HepG2 (cell line): ENCODE data around the gene SLC39A3. TPM values are rescaled to one million over a fixed set of nuclear protein-coding genes. Genes with fewer than 3 reads are reported as not detected.

ENCODE experiments used
- CAMTA2 ChIP-seq: sonication (generic); formaldehyde crosslinking; IDR thresholded peaks from 2 replicates; pipeline ENCODE4 v1.4.0; 2020; ENCODE audit warnings: mild to moderate bottlenecking, missing genetic modification reagents, borderline replicate concordance
- CHCHD3 ChIP-seq: sonication (generic); formaldehyde crosslinking; IDR thresholded peaks from 2 replicates; pipeline ENCODE4 v1.8.0; 2022; ENCODE audit warnings: mild to moderate bottlenecking, missing genetic modification reagents, moderate library complexity
- E2F1 ChIP-seq: sonication (generic); formaldehyde crosslinking; IDR thresholded peaks from 2 replicates; pipeline ENCODE4 v1.5.0; 2020; ENCODE audit warnings: missing genetic modification reagents
- E2F2 ChIP-seq: sonication (generic); formaldehyde crosslinking; IDR thresholded peaks from 2 replicates; pipeline ENCODE4 v1.4.0; 2020; ENCODE audit warnings: missing genetic modification reagents, borderline replicate concordance
- ELF1 ChIP-seq: sonication (generic); formaldehyde crosslinking; IDR thresholded peaks from 2 replicates; pipeline ENCODE4 v1.4.0; 2020; ENCODE audit warnings: missing genetic modification reagents
- HDAC6 ChIP-seq: fragments of 200-600 bp; sonication (generic); IDR thresholded peaks from 2 replicates; pipeline ENCODE4 v1.7.0; 2017; ENCODE audit warnings: mild to moderate bottlenecking, antibody characterized with exemption, low read length, low read depth
- HMG20A ChIP-seq: IDR thresholded peaks from 2 replicates; pipeline ENCODE4 v1.6.1; 2016; ENCODE audit warnings: borderline replicate concordance
- MAFK ChIP-seq, 2 experiments: IDR thresholded peaks in 1 of 2; conservative IDR thresholded peaks in 1 of 2; 2 replicates each; pipeline ENCODE4 v1.6.1; 2011; ENCODE audit warnings: improper control_type of control experiment in 2 of 2, low read length in 2 of 2
- MEIS2 ChIP-seq: sonication (generic); formaldehyde crosslinking; IDR thresholded peaks from 2 replicates; pipeline ENCODE4 v1.9.0; 2021; ENCODE audit warnings: mild to moderate bottlenecking, missing genetic modification reagents
- MTERF4 ChIP-seq: sonication (generic); formaldehyde crosslinking; IDR thresholded peaks from 2 replicates; pipeline ENCODE4 v1.8.0; 2023; ENCODE audit warnings: mild to moderate bottlenecking, missing genetic modification reagents
- NONO ChIP-seq, 2 experiments: fragments of 450-650 bp in 1 of 2; sonication (generic) in 1 of 2; formaldehyde crosslinking in 1 of 2; IDR thresholded peaks in 1 of 2; conservative IDR thresholded peaks in 1 of 2; 2 replicates each; pipeline versions ENCODE4 v1.6.1 to v1.8.0; 2017 to 2022; ENCODE audit warnings: mild to moderate bottlenecking in 1 of 2, missing genetic modification reagents in 1 of 2, moderate library complexity in 1 of 2
- PBX2 ChIP-seq: IDR thresholded peaks from 2 replicates; pipeline ENCODE4 v1.6.1; 2016; ENCODE audit warnings: control low read depth
- RARA ChIP-seq: IDR thresholded peaks from 2 replicates; pipeline ENCODE4 v1.6.1; 2016; ENCODE audit warnings: missing genetic modification reagents, missing compliant biosample characterization
- RFXAP ChIP-seq: sonication (generic); formaldehyde crosslinking; IDR thresholded peaks from 2 replicates; pipeline ENCODE4 v1.4.0; 2020; ENCODE audit warnings: missing genetic modification reagents, borderline replicate concordance
- RORA ChIP-seq: sonication (generic); formaldehyde crosslinking; IDR thresholded peaks from 2 replicates; pipeline ENCODE4 v1.5.0; 2020; ENCODE audit warnings: mild to moderate bottlenecking, missing genetic modification reagents, moderate library complexity
- SCMH1 ChIP-seq: sonication (generic); formaldehyde crosslinking; IDR thresholded peaks from 2 replicates; pipeline ENCODE4 v1.9.0; 2021; ENCODE audit warnings: missing genetic modification reagents, mild to moderate bottlenecking, borderline replicate concordance
- XRCC5 ChIP-seq: fragments of 200-400 bp; formaldehyde crosslinking; optimal IDR thresholded peaks from 2 replicates; pipeline ENCODE3; 2017; ENCODE audit warnings: mild to moderate bottlenecking, low read length
- ZBTB7B ChIP-seq: sonication (generic); formaldehyde crosslinking; IDR thresholded peaks from 2 replicates; pipeline ENCODE4 v1.4.0; 2020; ENCODE audit warnings: missing genetic modification reagents
- ZNF24 ChIP-seq: fragments of 450-650 bp; IDR thresholded peaks from 2 replicates; pipeline ENCODE4 v1.6.1; 2017; ENCODE audit warnings: antibody characterized with exemption, mild to moderate bottlenecking
- ZNF552 ChIP-seq: sonication (generic); formaldehyde crosslinking; IDR thresholded peaks from 2 replicates; pipeline ENCODE4 v1.9.0; 2022; ENCODE audit warnings: missing genetic modification reagents, mild to moderate bottlenecking, borderline replicate concordance
- ZNF607 ChIP-seq: sonication (generic); formaldehyde crosslinking; IDR thresholded peaks from 2 replicates; pipeline ENCODE4 v1.5.1; 2020; ENCODE audit warnings: missing genetic modification reagents, mild to moderate bottlenecking, borderline replicate concordance
- ZXDC ChIP-seq: sonication (generic); formaldehyde crosslinking; IDR thresholded peaks from 2 replicates; pipeline ENCODE4 v1.5.0; 2020; ENCODE audit warnings: mild to moderate bottlenecking, missing genetic modification reagents
- polyA plus RNA-seq, 8 experiments: library from polyadenylated mRNA; depleted of rRNA in 3 of 8; stranded (reverse) in 7 of 8; unstranded in 1 of 8; fragments of >200 nt; fragmentation: Illumina TruSeq in 4 of 8; extraction: Trizol in 4 of 8; gene quantifications; 2 replicates each; pipeline versions ENCODE4 v1.2.1 to v1.2.3, GENCODE V29; 2011 to 2016; ENCODE audit warnings: low read depth in 4 of 8, missing spikeins in 1 of 8, mixed read lengths in 1 of 8; ENCODE audit not compliant: insufficient read depth in 1 of 8
- total RNA-seq, 5 experiments: library from RNA; depleted of rRNA; stranded (reverse); fragments of >200 nt; fragmentation: Illumina TruSeq; extraction: Trizol; gene quantifications; 2 replicates each; pipeline ENCODE4 v1.2.3, GENCODE V29; 2016; ENCODE audit warnings: low read depth in 1 of 5

Gene SLC39A3
- total and polyA plus RNA-seq, 2 of the 13 experiments (the other 11 are each of a cell fraction or from before 2014, with no cell fraction given): 33.6 to 41.6 TPM

GRCh38 chr19:2782936-2783780 is 43.3 kb upstream of the SLC39A3 start, which contains the start of gene SGTA (continued):
- no peak for TF ChIP-seq PBX2 (CRISPR knock-in tag)
- no peak; the same call in 1 of the 2 replicates for TF ChIP-seq ZNF24
- TF ChIP-seq CAMTA2 (CRISPR knock-in tag): no peak
- TF ChIP-seq CHCHD3: peak; percentile 90; the same call in 1 of the 2 replicates
- peak; percentile 93 for TF ChIP-seq E2F1 (CRISPR knock-in tag)
- TF ChIP-seq ZNF607: peak; percentile 98
- peak; percentile 99 for TF ChIP-seq ZNF552 (CRISPR knock-in tag)
- TF ChIP-seq ELF1 (CRISPR knock-in tag): peak; percentile 84
- TF ChIP-seq RORA (CRISPR knock-in tag): no peak
- TF ChIP-seq MAFK (conservative IDR thresholded peaks at IDR 0.05 in 1 of 2, IDR thresholded peaks at IDR 0.05 in 1 of 2; ENCODE audit: low read length in 2 of 2): no peak
- peak; percentile 76 for TF ChIP-seq RARA (CRISPR knock-in tag)
- TF ChIP-seq ZBTB7B: peak; percentile 42; the same call in 1 of the 2 replicates
- TF ChIP-seq NONO (IDR thresholded peaks at IDR 0.05): no peak
- peak; percentile 79 for TF ChIP-seq NONO (CRISPR knock-in tag; conservative IDR thresholded peaks at IDR 0.05)
- no peak for TF ChIP-seq HDAC6
- no peak for TF ChIP-seq SCMH1 (CRISPR knock-in tag)
- peak; percentile 97 for TF ChIP-seq MTERF4 (CRISPR knock-in tag)
- peak; percentile 53; the same call in 1 of the 2 replicates for TF ChIP-seq ZXDC (CRISPR knock-in tag)
- TF ChIP-seq MEIS2 (CRISPR knock-in tag): peak; percentile 93; the same call in 1 of the 2 replicates
- peak; percentile 94; the same call in 1 of the 2 replicates for TF ChIP-seq RFXAP
- TF ChIP-seq HMG20A (CRISPR knock-in tag): no peak; the same call in 1 of the 2 replicates
- peak; percentile 34 for TF ChIP-seq XRCC5
- TF ChIP-seq E2F2 (CRISPR knock-in tag): peak; percentile 95; the same call in 1 of the 2 replicates
